ENCODE data around the gene AOAH. TPM values are rescaled to one million over a fixed set of nuclear protein-coding genes. Genes with fewer than 3 reads are reported as not detected.

AOAH gene
- total RNA-seq, 1 donor from 2014 or later, result 0.28 TPM

DNA sequence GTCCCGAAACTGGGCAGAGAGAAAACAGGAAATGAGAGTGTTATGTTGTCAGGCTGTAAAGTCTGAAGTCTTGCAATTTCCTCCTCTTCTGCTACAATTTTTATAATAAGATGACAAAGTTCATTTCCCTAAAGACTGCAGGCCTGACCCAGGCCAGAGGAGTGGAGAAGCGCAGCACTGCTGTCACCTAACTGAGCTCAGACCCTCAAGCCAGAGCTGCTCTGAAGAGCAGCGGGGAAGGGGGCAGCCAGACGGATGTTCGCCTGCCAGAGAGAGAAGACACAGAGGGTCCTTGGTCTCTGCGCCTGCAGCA lies 12.6 kb upstream of the AOAH start:
- no peak overlapping the region for H3K4me3 Mint-ChIP-seq (ENCODE audit: unreplicated experiment)
- TF ChIP-seq, protein P1, sequence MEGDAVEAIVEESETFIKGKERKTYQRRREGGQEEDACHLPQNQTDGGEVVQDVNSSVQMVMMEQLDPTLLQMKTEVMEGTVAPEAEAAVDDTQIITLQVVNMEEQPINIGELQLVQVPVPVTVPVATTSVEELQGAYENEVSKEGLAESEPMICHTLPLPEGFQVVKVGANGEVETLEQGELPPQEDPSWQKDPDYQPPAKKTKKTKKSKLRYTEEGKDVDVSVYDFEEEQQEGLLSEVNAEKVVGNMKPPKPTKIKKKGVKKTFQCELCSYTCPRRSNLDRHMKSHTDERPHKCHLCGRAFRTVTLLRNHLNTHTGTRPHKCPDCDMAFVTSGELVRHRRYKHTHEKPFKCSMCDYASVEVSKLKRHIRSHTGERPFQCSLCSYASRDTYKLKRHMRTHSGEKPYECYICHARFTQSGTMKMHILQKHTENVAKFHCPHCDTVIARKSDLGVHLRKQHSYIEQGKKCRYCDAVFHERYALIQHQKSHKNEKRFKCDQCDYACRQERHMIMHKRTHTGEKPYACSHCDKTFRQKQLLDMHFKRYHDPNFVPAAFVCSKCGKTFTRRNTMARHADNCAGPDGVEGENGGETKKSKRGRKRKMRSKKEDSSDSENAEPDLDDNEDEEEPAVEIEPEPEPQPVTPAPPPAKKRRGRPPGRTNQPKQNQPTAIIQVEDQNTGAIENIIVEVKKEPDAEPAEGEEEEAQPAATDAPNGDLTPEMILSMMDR (IDR thresholded peaks at IDR 0.05; ENCODE audit: unreplicated experiment), result no peak
- H3K36me3 Mint-ChIP-seq (ENCODE audit: low read depth, unreplicated experiment), result no peaks in the 10 kb centered on the region
- peaks cover 17% of the 10 kb centered on the region for H3K4me1 Mint-ChIP-seq (ENCODE audit: unreplicated experiment)
- peaks cover 2% of the 10 kb centered on the region for H3K27me3 Mint-ChIP-seq (ENCODE audit: unreplicated experiment)
- DNase-seq (ENCODE audit: low spot score), result no peak
- H3K27ac Mint-ChIP-seq (ENCODE audit: unreplicated experiment), result no peak overlapping the region
- H3K9me3 Mint-ChIP-seq (ENCODE audit: unreplicated experiment), result no peaks in the 10 kb centered on the region

DNA sequence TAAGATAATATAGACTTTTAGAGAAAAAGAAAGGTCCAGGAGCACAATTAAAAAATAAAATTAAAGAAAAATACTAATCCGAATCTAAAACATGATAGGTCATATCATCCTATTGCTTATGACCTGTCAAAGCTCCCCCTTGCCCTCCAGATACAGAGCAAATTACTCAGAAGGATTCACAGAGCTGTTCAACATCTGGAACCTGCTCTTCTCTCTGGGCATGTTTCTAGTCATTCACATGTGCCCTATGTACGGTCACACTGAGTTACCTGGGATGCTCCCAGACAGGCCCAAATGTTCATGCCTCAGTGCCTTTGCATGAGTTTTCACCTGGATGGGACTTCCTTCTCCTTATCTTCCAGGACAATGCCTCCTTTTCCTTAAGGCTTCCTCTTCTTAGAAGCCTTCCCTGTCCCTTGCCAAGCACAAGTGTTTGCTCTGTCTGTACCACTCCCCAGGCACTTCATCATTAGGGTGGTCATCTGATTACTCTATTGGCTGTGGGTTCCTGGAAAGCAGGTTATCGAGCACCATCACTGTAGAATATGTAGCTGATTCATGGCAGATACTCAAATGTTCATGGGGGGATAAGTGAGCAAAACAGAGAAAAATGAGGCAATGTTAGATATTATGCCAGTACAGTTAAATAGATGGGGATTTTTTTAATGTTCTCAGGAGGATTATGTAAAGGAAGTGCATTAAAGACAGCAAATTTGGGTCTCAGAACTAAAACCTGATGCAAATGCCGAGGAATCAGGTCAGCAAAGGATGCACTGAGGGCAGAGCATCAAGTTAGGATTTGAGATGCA lies 12.0 kb upstream of the AOAH start:
- Mint-ChIP-seq H3K9me3 (ENCODE audit: unreplicated experiment) (no peaks in the 10 kb centered on the region), H3K27ac (ENCODE audit: unreplicated experiment) (no peak overlapping the region), H3K36me3 (ENCODE audit: low read depth, unreplicated experiment) (no peaks in the 10 kb centered on the region), H3K4me1 (ENCODE audit: unreplicated experiment) (peaks cover 17% of the 10 kb centered on the region), H3K27me3 (ENCODE audit: unreplicated experiment) (peaks cover 2% of the 10 kb centered on the region), H3K4me3 (ENCODE audit: unreplicated experiment) (no peak overlapping the region)
- TF ChIP-seq, protein P1 (IDR thresholded peaks at IDR 0.05; ENCODE audit: unreplicated experiment), result no peak
- no peak for DNase-seq (ENCODE audit: low spot score)

DNA sequence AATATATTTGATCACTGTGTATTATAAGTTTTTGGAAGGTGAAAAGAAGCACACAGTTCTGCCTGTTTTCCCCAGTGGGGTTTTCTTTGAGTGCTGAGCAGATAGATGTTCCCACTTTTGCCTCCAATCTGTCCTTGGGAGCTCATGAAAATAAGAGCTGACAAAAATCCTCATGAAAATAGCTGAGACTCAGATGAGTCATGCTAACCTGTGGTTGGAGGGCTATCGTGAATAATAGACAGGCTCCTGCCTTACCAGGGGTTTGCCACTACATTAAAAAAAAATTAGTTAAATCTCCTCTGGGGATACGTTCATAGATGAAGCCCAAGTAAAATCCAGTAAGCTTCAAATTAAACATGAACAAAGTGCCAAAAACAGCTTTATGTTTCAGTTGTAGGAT lies 10.9 kb upstream of the AOAH start:
- no peaks in the 10 kb centered on the region for H3K9me3 Mint-ChIP-seq (ENCODE audit: unreplicated experiment)
- peaks cover 2% of the 10 kb centered on the region for H3K27me3 Mint-ChIP-seq (ENCODE audit: unreplicated experiment)
- TF ChIP-seq, protein P1 (IDR thresholded peaks at IDR 0.05; ENCODE audit: unreplicated experiment), result no peak
- no peak overlapping the region for H3K4me3 Mint-ChIP-seq (ENCODE audit: unreplicated experiment)
- no peak for DNase-seq (ENCODE audit: low spot score)
- H3K27ac Mint-ChIP-seq (ENCODE audit: unreplicated experiment), result no peak overlapping the region
- H3K4me1 Mint-ChIP-seq (ENCODE audit: unreplicated experiment), result peaks cover 17% of the 10 kb centered on the region
- no peaks in the 10 kb centered on the region for H3K36me3 Mint-ChIP-seq (ENCODE audit: low read depth, unreplicated experiment)

DNA sequence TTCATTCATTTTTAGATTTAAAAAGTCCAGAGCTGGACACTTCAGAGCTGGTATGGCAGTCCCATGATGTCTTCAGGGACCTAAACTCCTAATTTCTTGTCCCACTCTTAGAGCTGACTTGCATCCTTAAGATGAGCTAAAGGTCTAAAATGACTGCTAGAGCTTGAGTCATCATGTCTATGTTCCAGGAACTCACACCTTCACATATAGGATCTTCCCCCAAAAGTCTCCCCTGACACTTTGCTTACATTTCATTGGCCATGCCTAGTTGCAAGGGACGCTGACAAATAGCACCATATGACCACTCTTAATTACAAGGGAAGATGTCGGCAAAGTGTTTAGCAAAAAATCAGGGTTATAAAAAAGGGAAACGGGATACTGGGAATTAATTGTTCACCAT lies 10.4 kb upstream of the AOAH start:
- Mint-ChIP-seq H3K27me3 (ENCODE audit: unreplicated experiment) (peaks cover 2% of the 10 kb centered on the region), H3K9me3 (ENCODE audit: unreplicated experiment) (no peaks in the 10 kb centered on the region)

DNA sequence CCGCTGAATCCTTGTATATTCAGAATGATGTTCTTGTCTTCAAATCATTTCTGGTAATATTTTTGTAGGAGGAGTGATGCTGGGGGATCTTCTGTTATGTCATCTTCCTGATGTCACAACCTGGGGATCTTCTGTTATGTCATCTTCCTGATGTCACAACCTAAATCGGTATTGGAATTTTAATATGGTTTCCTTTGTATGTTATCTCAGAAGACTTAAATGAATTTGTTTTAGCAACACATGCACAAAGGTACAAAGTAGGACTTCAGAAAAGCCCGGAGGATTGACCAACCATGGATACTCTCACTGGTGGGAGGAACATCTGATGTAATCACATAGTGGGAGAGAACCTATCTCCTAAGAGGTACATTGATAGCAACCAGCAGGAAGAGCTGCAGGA lies 9.1 kb upstream of the AOAH start:
- Mint-ChIP-seq H3K27me3 (ENCODE audit: unreplicated experiment) (no peaks in the 10 kb centered on the region), H3K27ac (ENCODE audit: unreplicated experiment) (no peak overlapping the region), H3K4me1 (ENCODE audit: unreplicated experiment) (peaks cover 11% of the 10 kb centered on the region), H3K9me3 (ENCODE audit: unreplicated experiment) (no peaks in the 10 kb centered on the region), H3K36me3 (ENCODE audit: low read depth, unreplicated experiment) (no peaks in the 10 kb centered on the region), H3K4me3 (ENCODE audit: unreplicated experiment) (no peak overlapping the region)
- no peak for DNase-seq (ENCODE audit: low spot score)
- TF ChIP-seq, protein P1 (IDR thresholded peaks at IDR 0.05; ENCODE audit: unreplicated experiment), result no peak

More for the DNA sequence above, 10.4 kb upstream of the AOAH start:
- Mint-ChIP-seq H3K27ac (ENCODE audit: unreplicated experiment) (no peak overlapping the region), H3K4me3 (ENCODE audit: unreplicated experiment) (no peak overlapping the region), H3K36me3 (ENCODE audit: low read depth, unreplicated experiment) (no peaks in the 10 kb centered on the region), H3K4me1 (ENCODE audit: unreplicated experiment) (peaks cover 17% of the 10 kb centered on the region)
- TF ChIP-seq, protein P1 (IDR thresholded peaks at IDR 0.05; ENCODE audit: unreplicated experiment), result no peak
- no peak for DNase-seq (ENCODE audit: low spot score)

All from endothelial cell (in vitro differentiated cells).